ENCODE data around the gene FSIP1.

- TF ChIP-seq CTCF (IDR thresholded peaks at IDR 0.05) (no peak), ESRRA (IDR thresholded peaks at IDR 0.05; ENCODE audit: borderline replicate concordance, low read length) (no peak), CBX2 (IDR thresholded peaks at IDR 0.05; ENCODE audit: borderline replicate concordance, low read depth) (no peak), BCL3 (IDR thresholded peaks at IDR 0.05) (no peak), POLR2A (IDR thresholded peaks at IDR 0.05; ENCODE audit: low read length) (no peak), USF2 (IDR thresholded peaks at IDR 0.05) (no peak)
Measured at GRCh38 chr15:39584266-39584659, 198.4 kb downstream of the FSIP1 start.
